Mesenchymal stem cell (in vitro differentiated cells and primary cell): Measurements from ENCODE around the gene KCNF1.

Experiments
- DNase-seq: peaks from one replicate; pipeline ENCODE4 v3.0.0-alpha.2; 2013
- H2AFZ ChIP-seq: one replicate; pipeline ENCODE4 v1.6.1; 2013; ENCODE audit warnings: low read depth, mild to moderate bottlenecking, control low read depth, inconsistent platforms, low read length, moderate library complexity
- H2AK5ac ChIP-seq: 2 replicates; pipeline ENCODE4 v1.6.1; 2013; ENCODE audit warnings: low read length, moderate library complexity, mild to moderate bottlenecking, inconsistent platforms; ENCODE audit not compliant: severe bottlenecking
- H2BK120ac ChIP-seq: one replicate; pipeline ENCODE4 v1.6.1; 2013; ENCODE audit warnings: low read depth, mild to moderate bottlenecking, inconsistent platforms, low read length, moderate library complexity
- H2BK12ac ChIP-seq, 2 experiments: one replicate each; pipeline ENCODE4 v1.6.1; 2013; ENCODE audit warnings: inconsistent platforms in 2 of 2, low read length in 2 of 2, mild to moderate bottlenecking in 2 of 2, moderate library complexity in 2 of 2, control low read depth in 1 of 2
- H2BK15ac ChIP-seq: one replicate; pipeline ENCODE4 v1.6.1; 2013; ENCODE audit warnings: mild to moderate bottlenecking, low read depth, inconsistent platforms; ENCODE audit not compliant: poor library complexity, severe bottlenecking
- H2BK5ac ChIP-seq: 2 replicates; pipeline ENCODE4 v1.6.1; 2013; ENCODE audit warnings: low read depth, mild to moderate bottlenecking, low read length, control low read depth, inconsistent platforms; ENCODE audit not compliant: poor library complexity, severe bottlenecking
- H3K14ac ChIP-seq, 2 experiments: one replicate each; pipeline ENCODE4 v1.6.1; 2013; ENCODE audit warnings: inconsistent platforms in 2 of 2, low read length in 2 of 2, control low read depth in 1 of 2, mild to moderate bottlenecking in 1 of 2, moderate library complexity in 1 of 2
- H3K18ac ChIP-seq, 2 experiments: one replicate each; pipeline ENCODE4 v1.6.1; 2013; ENCODE audit warnings: inconsistent platforms in 2 of 2, low read length in 2 of 2, control low read depth in 1 of 2, low read depth in 1 of 2, mild to moderate bottlenecking in 1 of 2
- H3K23ac ChIP-seq, 2 experiments: one replicate each; pipeline ENCODE4 v1.6.1; 2013; ENCODE audit warnings: inconsistent platforms in 2 of 2, low read length in 2 of 2, mild to moderate bottlenecking in 2 of 2, moderate library complexity in 2 of 2, control low read depth in 1 of 2
- H3K27ac ChIP-seq: 2 replicates; pipeline ENCODE4 v1.5.1; 2013; ENCODE audit warnings: mild to moderate bottlenecking, moderate library complexity, low read length, control low read depth, inconsistent platforms; ENCODE audit not compliant: poor library complexity, severe bottlenecking
- H3K27me3 ChIP-seq, 2 experiments: 2 replicates each; pipeline versions ENCODE4 v1.6.1 to v1.7.0; 2013; ENCODE audit warnings: low read length in 2 of 2, mild to moderate bottlenecking in 2 of 2, moderate library complexity in 2 of 2, control low read depth in 1 of 2, inconsistent platforms in 1 of 2; ENCODE audit not compliant: control insufficient read depth in 1 of 2, insufficient read depth in 1 of 2
- H3K36me3 ChIP-seq, 2 experiments: 2 replicates each; pipeline versions ENCODE4 v1.6.1 to v1.7.0; 2013; ENCODE audit warnings: low read length in 2 of 2, control low read depth in 1 of 2, inconsistent platforms in 1 of 2, low read depth in 1 of 2, mild to moderate bottlenecking in 1 of 2; ENCODE audit not compliant: insufficient read depth in 2 of 2, control insufficient read depth in 1 of 2
- H3K4ac ChIP-seq, 2 experiments: one replicate each; pipeline ENCODE4 v1.6.1; 2013; ENCODE audit warnings: inconsistent platforms in 2 of 2, low read length in 2 of 2, mild to moderate bottlenecking in 2 of 2, moderate library complexity in 2 of 2, control low read depth in 1 of 2, low read depth in 1 of 2
- H3K4me1 ChIP-seq: 2 replicates; pipeline ENCODE4 v1.6.1; 2013; ENCODE audit warnings: low read depth, low read length, control low read depth; ENCODE audit not compliant: control insufficient read depth, insufficient read depth
- H3K4me2 ChIP-seq: 2 replicates; pipeline ENCODE4 v1.6.1; 2013; ENCODE audit warnings: low read length, mild to moderate bottlenecking, inconsistent platforms; ENCODE audit not compliant: poor library complexity, severe bottlenecking
- H3K4me3 ChIP-seq, 2 experiments: 2 replicates each; pipeline versions ENCODE4 v1.5.1 to v1.7.0; 2013; ENCODE audit warnings: low read length in 2 of 2, mild to moderate bottlenecking in 2 of 2, control low read depth in 1 of 2, low read depth in 1 of 2; ENCODE audit not compliant: insufficient read depth in 1 of 2
- H3K79me1 ChIP-seq: replicated peaks from 2 replicates; pipeline ENCODE4 v1.6.1; 2013; ENCODE audit warnings: mild to moderate bottlenecking, control low read depth, low read length, inconsistent platforms; ENCODE audit not compliant: poor library complexity, severe bottlenecking
- H3K9ac ChIP-seq: 2 replicates; pipeline ENCODE4 v1.7.0; 2013; ENCODE audit warnings: mild to moderate bottlenecking, low read length, moderate library complexity
- H3K9me3 ChIP-seq: 2 replicates; pipeline ENCODE4 v1.7.0; 2013; ENCODE audit warnings: mild to moderate bottlenecking, low read length; ENCODE audit not compliant: control insufficient read depth
- H4K8ac ChIP-seq: one replicate; pipeline ENCODE4 v1.6.1; 2013; ENCODE audit warnings: inconsistent platforms, mild to moderate bottlenecking, low read length, moderate library complexity
- H4K91ac ChIP-seq: one replicate; pipeline ENCODE4 v1.6.1; 2013; ENCODE audit warnings: mild to moderate bottlenecking, low read length, inconsistent platforms
- WGBS: methylation state at CpG from one replicate; pipeline ENCODE4 v1.1.7; 2013; ENCODE audit warnings: mixed read lengths; 5-methylcytosine and 5-hydroxymethylcytosine counted together

KCNF1 gene

GRCh38 chr2:10951558-10952414 is 40.1 kb downstream of the KCNF1 start:
- Histone ChIP-seq H2BK120ac (no peak overlapping the region), H2BK12ac (no peak overlapping the region), H3K27me3 (peaks cover 24 to 45% of the 10 kb centered on the region in 2 experiments), H3K4me1 (peaks cover 13% of the 10 kb centered on the region), H2AFZ (no peak overlapping the region), H4K91ac (no peak overlapping the region), H3K9ac (no peak overlapping the region), H4K8ac (no peak overlapping the region), H3K4ac (no peak overlapping the region), H3K9me3 (no peaks in the 10 kb centered on the region), H3K36me3 (no peaks in the 10 kb centered on the region), H2AK5ac (no peak overlapping the region), H2BK5ac (no peak overlapping the region), H3K23ac (peak overlapping the region in 1 of 2 experiments; percentile 11), H2BK15ac (no peak overlapping the region), H3K14ac (peak overlapping the region in 1 of 2 experiments; percentile 44), H3K4me3 (no peak overlapping the region), H3K4me2 (no peak overlapping the region), H3K79me1 (no peaks in the 10 kb centered on the region), H3K18ac (no peak overlapping the region), H3K27ac (no peak overlapping the region)
- WGBS: 82% methylated on average over 8 of the region's 9 CpGs
- peak; percentile 26 for DNase-seq

- H2BK12ac ChIP-seq: no peak overlapping the region
- no peak overlapping the region for H4K8ac ChIP-seq
- H3K79me1 ChIP-seq: no peaks in the 10 kb centered on the region
- peaks cover 7% of the 10 kb centered on the region for H3K4me1 ChIP-seq
- no peak overlapping the region for H2AFZ ChIP-seq
- no peak overlapping the region for H3K9ac ChIP-seq
- H3K27ac ChIP-seq: no peak overlapping the region
- no peak overlapping the region for H2BK120ac ChIP-seq
- no peak overlapping the region for H3K4ac ChIP-seq
- H4K91ac ChIP-seq: no peak overlapping the region
- no peak overlapping the region for H2BK15ac ChIP-seq
- no peaks in the 10 kb centered on the region for H3K9me3 ChIP-seq
- H3K36me3 ChIP-seq: no peaks in the 10 kb centered on the region
- H3K4me3 ChIP-seq: no peak overlapping the region
- no peak overlapping the region for H3K4me2 ChIP-seq
- no peak for DNase-seq
- H2AK5ac ChIP-seq: no peak overlapping the region
- 100% methylated on average over 2 of the region's 2 CpGs for WGBS
- H3K27me3 ChIP-seq: peaks cover 23 to 48% of the 10 kb centered on the region in 2 experiments
- no peak overlapping the region for H3K14ac ChIP-seq
- H3K18ac ChIP-seq: no peak overlapping the region
- no peak overlapping the region for H3K23ac ChIP-seq
- no peak overlapping the region for H2BK5ac ChIP-seq
Measured at GRCh38 chr2:10954416-10954815, 42.7 kb downstream of the KCNF1 start.

GRCh38 chr2:10954856-10955818 is 43.4 kb downstream of the KCNF1 start:
- Histone ChIP-seq H2BK12ac (no peak overlapping the region), H3K4me3 (no peak overlapping the region), H3K23ac (no peak overlapping the region), H3K27me3 (peaks cover 23 to 42% of the 10 kb centered on the region in 2 experiments), H3K79me1 (no peaks in the 10 kb centered on the region), H2BK120ac (no peak overlapping the region), H2AK5ac (no peak overlapping the region), H4K91ac (no peak overlapping the region), H3K27ac (no peak overlapping the region), H3K4ac (no peak overlapping the region), H2BK5ac (no peak overlapping the region), H3K18ac (peak overlapping the region in 1 of 2 experiments; percentile 4), H3K4me2 (no peak overlapping the region), H2AFZ (no peak overlapping the region), H4K8ac (no peak overlapping the region), H3K9ac (no peak overlapping the region), H2BK15ac (no peak overlapping the region), H3K4me1 (peaks cover 7% of the 10 kb centered on the region), H3K9me3 (no peaks in the 10 kb centered on the region), H3K14ac (no peak overlapping the region), H3K36me3 (no peaks in the 10 kb centered on the region)
- 78% methylated on average over 11 of the region's 12 CpGs for WGBS
- DNase-seq: peak; percentile 36
